ENCODE results near the gene MIA3.
"Not testable (repeated sequence)": the region's sequence is repeated elsewhere in the genome, so short reads cannot be mapped to it uniquely, and the experiment has no call there.

Gene MIA3

DNA sequence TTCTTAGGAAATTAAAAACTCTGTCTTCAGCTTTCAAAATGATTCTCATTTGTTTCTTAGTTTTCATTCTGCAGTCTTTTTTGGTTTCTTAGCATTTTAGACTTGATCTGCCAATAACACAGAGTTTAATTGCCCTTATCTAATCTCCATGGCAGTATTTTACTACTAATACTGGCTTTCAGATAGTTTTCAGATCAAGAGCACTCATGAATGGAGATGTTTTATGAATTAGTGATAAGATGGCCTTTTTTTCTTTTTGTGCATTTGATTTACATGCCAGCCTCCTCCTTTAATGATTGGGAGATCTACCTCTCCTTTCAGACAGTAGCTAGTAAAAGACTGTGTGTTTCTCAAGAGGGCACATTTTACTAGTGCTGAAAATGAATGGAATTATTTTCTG lies 5.6 kb downstream of the MIA3 start:
- DNase-seq = no peak

DNA sequence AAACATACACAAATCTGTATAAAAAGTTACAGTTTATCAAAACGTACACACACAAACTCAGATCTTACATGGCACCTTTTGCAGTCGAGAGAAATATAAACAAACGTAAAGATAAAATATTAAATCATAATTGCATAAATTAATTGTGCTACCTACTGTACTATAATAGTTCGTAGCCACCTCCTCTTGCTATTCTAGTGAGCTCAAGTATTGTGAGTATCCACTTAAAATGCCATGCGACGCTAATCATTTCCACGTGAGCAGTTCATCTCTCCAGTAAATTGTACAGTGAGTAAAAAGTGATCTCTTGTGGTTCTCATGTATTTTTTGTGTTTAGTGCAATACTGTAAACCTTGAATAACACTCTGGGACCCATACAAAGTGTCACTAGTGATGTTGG lies 6.3 kb downstream of the MIA3 start:
- DNase-seq = no peak

DNA sequence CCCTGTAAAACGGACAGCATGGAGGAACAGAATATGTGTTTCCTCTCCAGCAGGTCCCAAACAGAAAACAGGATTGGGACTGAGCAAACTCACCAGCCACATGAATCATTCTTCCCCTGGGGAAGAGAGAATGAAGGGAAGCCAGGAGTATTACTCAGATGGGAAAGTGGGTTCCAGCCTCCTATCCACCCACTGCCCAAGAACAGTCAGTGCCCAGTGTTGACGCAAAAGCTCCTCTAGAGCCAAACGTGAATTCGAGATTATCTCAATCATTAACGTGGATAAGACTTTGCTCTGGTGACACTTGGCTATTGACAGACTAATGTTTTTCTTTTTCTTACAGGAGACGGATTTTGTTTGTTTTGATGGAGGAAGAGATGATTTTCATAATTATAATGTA lies 9.3 kb downstream of the MIA3 start:
- no peak for DNase-seq

DNA sequence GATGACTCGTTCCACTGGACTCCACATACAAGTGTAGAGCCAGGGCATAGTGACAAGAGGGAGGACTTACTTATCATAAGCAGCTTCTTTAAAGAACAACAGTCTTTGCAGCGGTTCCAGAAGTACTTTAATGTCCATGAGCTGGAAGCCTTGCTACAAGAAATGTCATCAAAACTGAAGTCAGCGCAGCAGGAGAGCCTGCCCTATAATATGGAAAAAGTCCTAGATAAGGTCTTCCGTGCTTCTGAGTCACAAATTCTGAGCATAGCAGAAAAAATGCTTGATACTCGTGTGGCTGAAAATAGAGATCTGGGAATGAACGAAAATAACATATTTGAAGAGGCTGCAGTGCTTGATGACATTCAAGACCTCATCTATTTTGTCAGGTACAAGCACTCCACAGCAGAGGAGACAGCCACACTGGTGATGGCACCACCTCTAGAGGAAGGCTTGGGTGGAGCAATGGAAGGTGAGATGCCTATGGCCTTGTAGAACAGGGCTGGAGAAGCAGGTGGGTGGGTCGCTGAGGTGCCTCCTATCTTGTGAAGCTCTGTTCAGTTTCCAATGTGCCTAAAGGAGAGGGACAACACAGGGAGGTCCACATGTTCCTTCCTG lies 12.1 kb downstream of the MIA3 start:
- no peak for DNase-seq

DNA sequence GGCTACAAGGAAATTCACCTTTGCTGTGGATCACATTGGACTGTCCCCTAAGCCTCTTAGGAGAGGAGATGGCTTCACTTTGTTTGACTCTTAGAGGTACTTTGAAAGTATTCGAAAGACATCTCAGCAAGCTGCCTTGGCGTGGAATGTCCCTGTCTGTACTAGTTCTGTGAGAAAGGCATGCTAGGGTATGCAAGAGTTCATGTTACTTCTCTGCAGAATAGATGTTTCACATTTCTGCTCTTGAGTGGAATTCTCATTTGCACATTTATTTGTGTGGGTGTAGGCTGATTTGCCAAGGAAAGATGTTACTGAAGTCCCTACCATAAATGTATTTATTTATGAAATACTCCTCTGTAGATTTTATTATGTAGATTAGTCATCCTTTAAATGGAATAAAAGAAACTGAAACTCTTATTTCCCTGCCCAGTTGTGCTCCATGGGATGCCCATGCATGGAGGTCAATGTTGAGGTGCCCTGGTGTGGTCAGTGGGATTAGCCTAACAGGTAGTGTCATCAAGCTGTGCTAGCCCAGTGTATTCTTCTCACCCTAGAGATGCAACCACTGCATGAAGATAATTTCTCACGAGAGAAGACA lies 13.8 kb downstream of the MIA3 start:
- no peak for DNase-seq

DNA sequence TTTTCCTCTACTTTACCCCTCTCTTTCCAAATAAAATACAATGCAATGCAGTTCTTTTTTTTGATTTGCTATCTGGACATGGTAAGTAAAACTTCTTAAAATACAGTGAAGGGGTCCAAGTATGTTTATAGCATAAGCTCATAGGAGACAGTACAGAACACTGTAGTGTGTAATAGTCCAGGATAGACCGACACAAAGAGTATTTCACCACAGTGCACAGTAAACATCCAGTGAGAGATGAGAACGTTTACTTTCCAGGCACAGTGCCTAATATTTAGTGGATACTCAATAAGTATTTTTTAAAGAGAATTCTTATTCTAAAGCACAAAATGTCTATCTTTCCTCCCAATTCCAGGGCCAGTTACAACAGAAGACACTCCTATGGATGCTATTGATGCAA lies 14.9 kb downstream of the MIA3 start:
- DNase-seq = no peak

DNA sequence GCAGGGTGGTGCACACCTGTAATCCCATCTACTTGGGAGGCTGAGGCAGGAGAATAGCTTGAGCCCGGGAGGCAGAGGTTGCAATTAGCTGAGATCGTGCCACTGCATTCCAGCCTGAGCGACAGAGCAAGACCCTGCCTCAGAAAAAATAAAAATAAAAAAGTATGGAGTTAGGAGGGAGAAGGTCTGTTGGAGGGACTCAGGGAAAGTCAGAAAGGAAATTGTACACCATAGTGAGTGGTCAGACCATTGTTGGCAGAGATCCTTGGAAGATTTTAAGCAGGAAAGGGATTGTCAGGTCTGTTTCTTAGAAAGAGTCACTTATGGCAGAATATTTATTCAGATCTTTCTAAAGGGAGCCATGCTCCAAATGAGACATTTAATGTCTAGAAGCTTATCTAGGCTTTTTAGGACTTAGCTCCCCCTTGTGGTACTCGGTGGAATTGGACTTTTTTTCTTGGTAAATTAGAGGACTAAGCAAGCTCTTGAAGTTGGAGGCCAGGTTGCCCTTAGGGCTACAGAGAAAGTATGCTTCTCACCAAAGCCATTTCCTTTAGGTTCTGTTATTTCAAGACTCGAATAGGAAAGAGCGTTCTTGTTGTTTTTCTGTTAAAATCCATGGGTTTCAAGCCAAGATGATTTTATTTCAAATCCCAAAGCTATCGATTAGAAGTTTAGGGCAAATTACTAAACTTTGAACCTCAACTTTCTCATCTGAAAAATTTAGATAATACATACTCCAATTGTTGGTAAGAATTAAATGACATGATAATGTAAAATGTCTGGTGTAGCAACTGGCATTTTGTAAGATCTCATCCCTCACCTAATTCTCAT lies 16.5 kb downstream of the MIA3 start:
- DNase-seq = peak; percentile 60

DNA sequence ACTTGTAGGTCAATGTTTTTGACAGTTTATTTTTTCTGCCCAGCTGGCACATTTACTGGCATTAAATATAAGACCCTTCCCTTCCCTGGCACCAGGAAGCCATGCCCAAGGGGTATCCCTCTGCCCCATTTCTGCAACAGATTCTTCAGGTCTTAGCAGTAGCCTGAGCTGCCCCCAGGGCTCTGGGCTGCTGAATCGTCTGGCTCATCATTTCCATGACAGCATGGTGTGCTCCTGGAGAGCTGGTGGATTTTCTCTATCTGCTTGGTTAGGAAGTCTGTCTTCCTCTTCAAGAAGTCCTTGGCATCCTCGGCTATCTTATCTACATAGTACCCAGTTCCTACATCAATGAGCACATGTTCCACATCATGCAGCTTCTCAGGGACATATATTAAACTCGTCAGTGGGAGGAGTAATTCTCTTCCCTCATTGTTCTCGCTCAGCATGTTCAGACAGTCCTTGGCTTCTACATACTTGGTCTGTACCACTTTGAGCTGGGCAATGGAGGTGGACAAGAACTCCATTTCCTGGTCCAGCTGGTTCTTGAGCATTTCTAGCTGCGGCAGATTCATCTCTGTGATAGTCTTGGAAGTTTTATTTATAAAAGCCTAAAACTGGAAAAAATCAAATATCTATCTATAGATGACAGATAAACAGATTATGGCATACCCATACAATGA lies 23.5 kb downstream of the MIA3 start:
- DNase-seq = no peak

DNA sequence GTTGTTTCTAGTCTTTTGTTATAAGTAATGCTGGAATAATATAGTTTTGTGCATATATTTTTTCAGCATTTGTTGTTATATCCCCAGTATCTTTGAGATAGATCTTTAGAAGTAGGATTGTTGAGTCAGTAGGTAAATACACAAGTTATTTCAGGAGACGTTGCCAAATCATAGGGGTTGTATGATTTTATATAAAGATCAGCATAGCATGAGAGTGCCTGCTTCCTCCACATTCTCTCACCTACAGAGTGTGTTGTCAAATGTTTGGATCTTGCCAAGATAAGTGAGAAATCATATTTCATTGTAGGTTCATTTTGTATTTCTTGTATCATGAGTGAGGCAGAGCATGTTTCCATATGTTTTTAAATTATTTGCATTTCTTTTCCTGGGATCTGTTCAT lies 24.6 kb downstream of the MIA3 start:
- no peak for DNase-seq

DNA sequence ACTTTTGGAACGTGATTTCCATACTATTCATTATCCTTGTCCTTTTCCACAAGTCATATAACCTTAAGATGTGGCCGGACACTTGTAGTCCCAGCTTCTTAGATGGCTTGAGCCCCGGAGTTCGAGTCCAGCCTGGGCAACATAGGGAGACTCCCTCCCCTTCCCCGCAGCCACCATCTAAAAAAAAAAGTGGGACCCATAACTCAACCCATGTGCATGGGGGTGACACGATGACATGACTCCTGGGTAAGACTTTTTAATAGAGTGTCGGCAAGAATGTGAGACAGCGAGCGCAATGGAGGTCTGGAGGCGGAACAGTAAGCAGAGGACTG lies 25.7 kb downstream of the MIA3 start:
- DNase-seq = no peak

DNA sequence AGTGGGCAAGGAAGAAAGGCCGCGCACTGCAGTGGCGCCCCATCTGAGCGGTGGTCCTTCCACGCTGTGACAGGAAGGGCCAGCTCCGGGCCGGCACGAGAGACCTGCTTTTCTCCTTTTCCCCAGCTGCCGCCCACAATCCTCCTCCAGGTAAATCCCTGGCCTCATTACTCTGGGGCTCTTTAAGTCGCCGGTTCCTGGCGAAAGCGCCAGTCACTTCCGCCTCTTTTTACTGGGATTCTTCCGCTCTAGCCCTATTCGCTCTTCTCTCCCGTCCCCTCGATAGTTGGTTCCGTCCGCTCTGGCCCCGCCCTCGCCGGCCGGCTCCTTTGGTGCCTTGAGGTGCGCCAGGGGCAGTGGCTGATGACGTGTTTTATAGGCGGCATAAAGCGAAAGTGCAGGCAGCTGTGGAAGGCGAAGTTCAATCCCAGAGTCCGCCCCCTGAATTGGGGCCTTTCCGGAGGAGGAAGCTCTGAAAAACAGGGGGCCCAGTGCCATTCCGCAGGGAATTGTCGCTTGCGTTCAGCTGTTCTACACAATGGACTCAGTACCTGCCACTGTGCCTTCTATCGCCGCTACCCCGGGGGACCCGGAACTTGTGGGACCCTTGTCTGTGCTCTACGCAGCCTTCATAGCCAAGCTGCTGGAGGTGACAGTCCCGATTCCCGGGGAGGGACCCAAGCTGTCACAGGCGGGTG lies 26.2 kb downstream of the MIA3 start:
- peak; percentile 99 for DNase-seq

DNA sequence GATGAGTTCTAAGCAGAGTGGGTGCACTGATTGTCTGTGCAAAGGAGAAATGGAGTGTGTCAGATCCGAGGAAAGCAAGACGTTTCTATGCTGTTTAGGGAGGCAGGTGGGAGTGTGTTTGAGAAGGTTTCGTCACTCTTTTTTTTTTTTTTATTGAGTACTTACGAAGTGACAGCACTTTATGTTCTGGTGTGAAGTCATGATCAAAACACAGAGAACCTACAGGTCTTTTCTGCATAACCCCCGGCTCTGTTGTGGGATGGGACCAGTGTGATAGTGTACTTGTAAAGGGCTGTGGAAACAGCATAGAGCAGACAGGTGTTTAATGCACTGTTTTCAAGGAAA lies 26.7 kb downstream of the MIA3 start:
- DNase-seq = no peak

DNA sequence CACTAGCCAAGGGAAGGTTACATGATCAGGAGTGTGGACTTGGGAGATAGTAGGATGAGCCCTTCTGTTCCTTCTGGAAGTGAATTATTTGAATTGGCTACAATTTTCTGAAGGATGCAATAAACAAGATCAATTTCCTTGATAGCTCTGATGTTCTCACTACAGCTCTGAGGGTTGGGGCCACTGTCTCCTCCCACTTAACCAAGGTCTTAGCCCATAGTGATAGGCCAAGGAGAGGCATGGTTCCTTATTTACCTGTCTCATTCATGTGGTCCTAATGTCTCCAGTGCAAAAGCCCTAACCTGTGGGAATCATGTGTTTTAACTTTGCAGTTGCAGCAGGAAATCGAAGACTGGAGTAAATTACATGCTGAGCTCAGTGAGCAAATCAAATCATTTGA lies 34.8 kb downstream of the MIA3 start:
- DNase-seq = no peak

DNA sequence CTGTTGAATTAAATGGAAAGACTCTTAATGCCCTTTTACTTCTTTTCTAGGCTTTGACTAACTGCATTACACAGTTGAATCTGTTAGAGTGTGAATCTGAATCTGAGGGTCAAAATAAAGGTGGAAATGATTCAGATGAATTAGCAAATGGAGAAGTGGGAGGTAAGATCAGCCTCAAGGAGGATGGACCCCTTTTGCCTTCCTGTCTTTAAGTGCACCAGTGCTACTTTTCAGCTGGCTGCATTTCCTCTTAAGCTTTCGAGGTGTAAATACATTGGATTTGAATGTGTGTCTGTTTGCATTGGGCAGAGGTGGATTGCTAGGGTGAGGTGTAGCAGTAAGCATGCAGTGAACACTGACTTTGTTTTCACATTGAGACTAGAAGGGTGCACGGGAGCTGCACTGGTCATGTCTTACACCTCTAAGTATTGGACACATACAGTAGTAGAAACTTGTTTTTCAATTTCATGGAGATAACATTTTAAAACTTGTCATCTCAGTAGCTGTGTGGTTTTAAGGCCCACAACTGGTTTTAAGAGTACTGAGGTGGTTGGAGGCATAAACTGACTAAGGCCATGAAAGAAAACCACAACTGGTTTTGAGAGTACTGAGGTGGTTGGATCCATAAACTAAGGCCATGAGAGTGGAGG lies 35.4 kb downstream of the MIA3 start:
- DNase-seq = no peak

DNA sequence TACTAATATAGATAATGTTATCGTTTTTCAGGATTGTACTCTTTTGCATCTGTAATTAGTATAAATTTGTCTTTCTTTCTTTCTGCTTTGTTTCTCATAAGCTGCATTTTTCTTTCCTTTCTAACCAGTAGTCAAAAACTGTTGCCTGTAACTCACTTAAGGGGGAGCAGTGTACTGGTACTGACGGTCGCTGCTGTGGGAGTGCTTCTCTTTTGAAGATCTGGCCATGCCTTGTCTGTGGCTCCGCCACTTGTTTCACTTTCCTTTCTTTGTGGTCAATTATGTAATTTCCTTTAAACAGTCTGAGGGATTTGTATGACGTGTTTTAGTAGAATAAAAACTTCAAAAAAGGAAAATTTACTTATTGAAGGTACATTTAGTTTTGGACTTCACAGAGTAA lies 37.0 kb downstream of the MIA3 start:
- peak; percentile 30 for DNase-seq

DNA sequence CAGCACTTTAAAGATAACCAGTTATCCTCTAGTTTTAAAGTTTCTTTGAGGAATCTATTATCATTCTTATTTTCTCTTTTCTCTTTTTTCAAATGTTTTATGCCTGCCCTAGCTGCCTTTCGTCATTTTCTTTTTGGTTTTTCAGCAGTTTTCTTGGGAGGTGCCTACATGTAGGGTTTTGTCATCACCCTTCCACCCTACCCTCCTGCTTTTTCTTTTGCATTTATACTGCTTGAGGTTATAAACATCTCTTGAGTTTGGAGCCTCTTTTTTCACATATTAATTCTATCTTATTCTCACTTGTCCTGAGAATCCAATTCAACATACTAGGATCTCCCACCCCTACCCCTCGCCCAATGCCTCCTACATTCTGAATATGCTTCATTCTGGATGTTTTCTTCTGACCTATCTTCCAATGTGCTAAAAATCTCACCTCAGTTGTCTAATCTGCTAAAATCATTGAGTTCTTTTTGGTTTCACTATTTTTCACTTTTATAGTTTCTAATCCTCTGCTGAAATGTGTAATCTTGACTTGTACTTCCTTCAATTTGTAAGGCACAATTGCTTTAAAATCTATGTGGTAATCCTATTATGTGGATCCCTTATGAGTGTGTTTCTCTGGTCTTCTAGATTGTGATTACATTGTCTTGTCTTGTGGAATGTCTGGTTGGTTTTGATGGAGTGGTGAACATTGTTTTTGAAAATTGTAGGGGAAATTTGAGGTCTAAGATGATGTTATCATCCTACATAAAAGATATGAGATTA lies 38.7 kb downstream of the MIA3 start:
- DNase-seq = no peak

DNA sequence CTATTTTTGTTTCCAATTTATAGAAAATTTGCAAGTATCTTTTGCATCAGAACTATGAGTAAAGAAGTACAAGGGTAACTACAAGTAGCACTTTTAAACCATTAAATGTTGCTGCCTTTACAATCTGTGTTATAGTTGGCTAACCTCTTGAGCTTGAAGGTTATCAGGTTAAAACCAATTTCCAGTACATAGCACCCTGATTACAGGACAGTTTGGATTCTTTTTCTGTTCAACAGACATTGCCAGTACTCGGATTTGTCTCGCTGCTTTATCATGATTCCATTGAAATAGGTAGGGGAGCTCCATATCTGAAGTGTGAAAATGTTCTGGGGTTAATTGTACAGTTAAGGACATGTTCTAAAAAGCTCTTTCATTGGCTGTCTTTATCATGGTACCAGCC lies 40.0 kb downstream of the MIA3 start:
- no peak for DNase-seq

DNA sequence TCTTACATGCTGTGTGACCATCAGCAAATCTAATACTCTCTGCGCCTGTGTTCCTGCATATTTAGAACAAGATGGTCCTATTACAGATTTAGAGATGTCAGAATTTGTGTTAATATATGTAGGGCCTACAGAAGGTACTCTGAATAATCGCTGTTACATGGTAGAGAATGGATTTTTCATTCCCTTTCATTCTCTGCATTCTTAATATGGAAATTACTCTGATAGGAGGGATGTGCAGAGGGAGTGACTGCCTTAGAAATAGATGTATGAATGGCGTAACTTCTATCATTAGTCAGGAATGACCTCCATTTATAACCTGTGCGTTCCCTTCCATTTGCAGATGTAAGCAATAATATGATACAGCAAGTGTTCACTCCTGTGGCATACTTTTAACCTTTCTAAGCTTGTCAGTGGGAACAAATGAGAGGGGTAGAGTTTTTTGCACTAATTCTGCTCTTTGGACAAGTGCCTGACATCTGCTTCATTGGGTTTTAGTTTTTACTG lies 45.6 kb downstream of the MIA3 start:
- DNase-seq = no peak

DNA sequence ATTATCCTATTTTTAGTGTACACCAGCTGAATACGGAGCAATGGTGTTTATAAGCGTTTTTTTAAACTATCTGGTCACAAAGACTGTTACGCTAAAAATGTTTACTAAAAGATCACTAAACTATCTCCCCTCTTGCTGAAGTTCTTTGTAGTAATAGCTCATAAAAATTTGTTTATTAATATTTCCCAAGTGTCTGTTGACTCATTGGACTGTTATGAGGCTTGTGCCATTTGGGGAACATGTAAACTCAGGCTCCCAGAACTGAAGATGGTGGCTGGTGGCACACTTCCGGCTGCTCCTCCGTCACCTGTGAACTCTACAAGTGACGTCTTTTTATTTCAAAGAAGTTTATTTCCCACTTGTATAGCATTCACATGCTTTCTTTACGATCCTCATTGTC lies 48.1 kb downstream of the MIA3 start:
- DNase-seq = no peak

DNA sequence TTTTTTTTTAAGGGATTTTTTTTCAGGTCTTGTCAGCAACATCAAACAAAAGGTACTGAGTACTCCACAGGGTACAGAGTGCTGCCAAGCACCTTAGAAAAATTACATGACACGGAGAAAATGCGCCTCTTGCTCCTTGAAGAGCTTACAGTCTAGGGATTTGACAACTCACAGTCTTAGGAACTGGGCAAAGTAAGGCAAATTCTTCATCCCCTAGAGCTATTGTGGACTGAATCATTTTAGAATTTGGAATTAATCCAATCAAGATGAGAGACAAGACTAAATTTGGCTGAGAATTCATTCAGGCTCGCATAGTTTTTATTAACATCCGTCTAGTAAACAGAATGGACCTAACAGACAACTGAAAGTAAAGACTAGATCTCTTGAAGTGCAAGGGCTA lies 50.3 kb downstream of the MIA3 start:
- DNase-seq = not testable (repeated sequence)

DNA sequence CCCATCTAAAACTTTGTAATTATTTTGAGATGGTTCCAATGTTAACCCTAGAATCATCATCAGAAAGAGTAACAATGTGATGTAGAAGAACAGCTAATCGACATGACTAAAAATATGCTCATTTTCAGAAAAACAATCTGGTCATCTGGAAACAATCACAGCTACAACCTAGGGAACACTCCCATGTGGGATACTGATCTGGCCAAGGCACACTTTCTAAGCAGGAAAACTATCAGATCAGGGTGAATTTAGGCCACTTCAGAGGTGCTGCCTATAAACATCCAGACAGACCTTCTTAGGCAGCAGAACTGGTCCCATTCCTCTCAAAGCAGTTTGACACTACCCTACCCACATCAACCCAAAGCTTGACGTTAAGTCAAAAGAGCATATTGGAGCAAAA lies 51.2 kb downstream of the MIA3 start:
- DNase-seq = not testable (repeated sequence)

DNA sequence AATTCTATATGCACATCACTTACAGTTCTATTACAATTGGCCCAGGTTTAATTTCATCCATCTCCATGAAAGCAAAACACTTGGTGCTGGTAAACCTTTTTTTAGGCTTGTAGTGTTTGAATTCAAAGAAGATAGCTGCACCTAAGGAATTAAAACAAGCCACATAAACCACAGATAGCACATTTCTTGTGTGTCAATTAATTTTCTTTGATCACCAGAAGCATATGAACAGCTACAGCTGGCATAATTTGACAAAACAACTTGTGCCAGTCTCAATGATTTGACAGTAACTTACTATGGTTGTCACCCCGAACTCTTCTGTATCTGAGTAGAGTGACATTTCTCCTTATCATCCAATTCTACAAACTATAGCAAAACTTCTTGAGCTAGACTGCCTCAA lies 52.2 kb downstream of the MIA3 start:
- no peak for DNase-seq

All from femur (tissue), 1 donor.